PC-3 (cell line): ENCODE data around the gene DYNC1LI1. TPM values are rescaled to one million over a fixed set of nuclear protein-coding genes. Genes with fewer than 3 reads are reported as not detected.
"Not testable (repeated sequence)": the region's sequence is repeated elsewhere in the genome, so short reads cannot be mapped to it uniquely, and the experiment has no call there.

ENCODE experiments used
- ATAC-seq: fragments of 200-7000 bp; cut with Tn5 transposase; 2 replicates; pipeline ENCODE4 v1.9.1; 2020; ENCODE audit warnings: mild to moderate bottlenecking, moderate library complexity
- BruUV-seq: library from RNA; stranded (reverse); fragments of 400-500 nt; replicated peaks from 2 replicates; lab custom pipeline; 2021; lab: Mats Ljungman, UMichigan
- CTCF ChIA-PET: fragments of 300-600 bp; sonication (Branson Sonifier 250); formaldehyde crosslinking; loops from one replicate; lab custom pipeline; 2022; ENCODE audit warnings: antibody characterized with exemption; lab: Charles Lee
- POLR2A ChIA-PET: fragments of 300-600 bp; sonication (Branson Sonifier 250); formaldehyde crosslinking; loops from one replicate; lab custom pipeline; 2022; ENCODE audit warnings: antibody characterized with exemption; ENCODE audit not compliant: unreplicated experiment; lab: Charles Lee
- DNase-seq: peaks from one replicate; pipeline ENCODE4 v3.0.0-alpha.2; 2015
- H2AFZ ChIP-seq: fragments of 300-600 bp; sonication (generic); 2 replicates; pipeline ENCODE4 v1.6.0; 2016; ENCODE audit warnings: antibody characterized with exemption, low read length
- H3F3A ChIP-seq: fragments of 300-600 bp; sonication (generic); one replicate; pipeline ENCODE4 v1.6.0; 2017; ENCODE audit warnings: antibody characterized with exemption, low read length, control low read depth, mild to moderate bottlenecking; ENCODE audit not compliant: unreplicated experiment
- H3K27ac ChIP-seq: fragments of 300-600 bp; sonication (generic); 2 replicates; pipeline ENCODE4 v1.5.1; 2016; ENCODE audit warnings: mild to moderate bottlenecking, low read length
- H3K27me3 ChIP-seq: fragments of 300-600 bp; sonication (generic); 2 replicates; pipeline ENCODE4 v1.6.1; 2016; ENCODE audit warnings: low read length, mixed read lengths
- H3K36me3 ChIP-seq: fragments of 300-600 bp; sonication (generic); 2 replicates; pipeline ENCODE4 v1.6.1; 2016; ENCODE audit warnings: low read depth, mixed run types, low read length, mixed read lengths
- H3K4me1 ChIP-seq: fragments of 300-600 bp; sonication (generic); 2 replicates; pipeline ENCODE4 v1.5.1; 2016; ENCODE audit warnings: low read length; ENCODE audit not compliant: insufficient read depth
- H3K4me2 ChIP-seq: fragments of 300-600 bp; sonication (generic); 2 replicates; pipeline ENCODE4 v1.6.0; 2016; ENCODE audit warnings: low read length
- H3K4me3 ChIP-seq: fragments of 300-600 bp; sonication (generic); 2 replicates; pipeline ENCODE4 v1.5.1; 2016; ENCODE audit warnings: mild to moderate bottlenecking, low read length, mixed read lengths
- H3K79me2 ChIP-seq: fragments of 300-600 bp; sonication (generic); 2 replicates; pipeline ENCODE4 v1.6.1; 2017; ENCODE audit warnings: low read length, mixed read lengths
- H3K9ac ChIP-seq: fragments of 300-600 bp; sonication (generic); 2 replicates; pipeline ENCODE4 v1.6.0; 2016; ENCODE audit warnings: mild to moderate bottlenecking, low read length
- H3K9me2 ChIP-seq: fragments of 300-600 bp; sonication (generic); replicated peaks from 2 replicates; pipeline ENCODE4 v1.6.1; 2016; ENCODE audit warnings: mixed run types, low read length, mixed read lengths
- H3K9me3 ChIP-seq: fragments of 300-600 bp; sonication (generic); 2 replicates; pipeline ENCODE4 v1.6.1; 2016; ENCODE audit warnings: low read length, mixed read lengths
- H4K20me1 ChIP-seq: fragments of 300-600 bp; sonication (generic); 2 replicates; pipeline ENCODE4 v1.6.1; 2016; ENCODE audit warnings: low read length, mixed read lengths
- CTCF ChIP-seq: fragments of 300-600 bp; sonication (generic); conservative IDR thresholded peaks from 2 replicates; pipeline ENCODE4 v1.5.1; 2017; ENCODE audit warnings: antibody characterized with exemption, low read depth, mild to moderate bottlenecking, low read length
- EZH2 ChIP-seq: fragments of 300-600 bp; sonication (generic); IDR thresholded peaks from one replicate; pipeline ENCODE4 v1.6.1; 2017; ENCODE audit warnings: antibody characterized with exemption, mild to moderate bottlenecking, low read length; ENCODE audit not compliant: unreplicated experiment
- EZH2phosphoT487 ChIP-seq: fragments of 300-600 bp; sonication (generic); IDR thresholded peaks from 2 replicates; pipeline ENCODE4 v1.6.1; 2018; ENCODE audit warnings: mild to moderate bottlenecking, antibody characterized with exemption, low read length, borderline replicate concordance
- intact Hi-C: fragments of 100-400 bp; cut with micrococcal nuclease; formaldehyde crosslinking; loops from 2 replicates; pipeline ENCODE4 v1.9.0; 2023
- total RNA-seq: library from RNA; depleted of rRNA; stranded (reverse); fragments of >200 nt; gene quantifications from 2 replicates; pipeline ENCODE4 v1.2.3, GENCODE V29; 2014

The DYNC1LI1 gene
- total RNA-seq, 1 experiment from 2014 or later, result 44.2 TPM

- intact Hi-C loops, result loop anchor here (5.0 kb wide), 1 partner anchor 34 kb away; no protein-coding TSS in a partner anchor
- no peak for TF ChIP-seq EZH2phosphoT487
- Histone ChIP-seq H3K4me1 (no peaks in the 10 kb centered on the region), H3K9me2 (no peaks in the 10 kb centered on the region), H3K9ac (no peak overlapping the region), H4K20me1 (no peaks in the 10 kb centered on the region), H3K9me3 (no peaks in the 10 kb centered on the region), H2AFZ (no peak overlapping the region), H3K27me3 (no peaks in the 10 kb centered on the region), H3K4me3 (no peak overlapping the region), H3K27ac (no peak overlapping the region), H3K79me2 (no peaks in the 10 kb centered on the region), H3K4me2 (no peak overlapping the region), H3K36me3 (no peaks in the 10 kb centered on the region), H3F3A (no peaks in the 10 kb centered on the region)
- ChIA-PET CTCF (no interaction called here), POLR2A (no interaction called here)
- DNase-seq (no peak), ATAC-seq (no peak)
- BruUV-seq, result no TSS peak
These were observed 13.1 kb upstream of the DYNC1LI1 start for GRCh38 chr3:32583708-32584107.

DNA sequence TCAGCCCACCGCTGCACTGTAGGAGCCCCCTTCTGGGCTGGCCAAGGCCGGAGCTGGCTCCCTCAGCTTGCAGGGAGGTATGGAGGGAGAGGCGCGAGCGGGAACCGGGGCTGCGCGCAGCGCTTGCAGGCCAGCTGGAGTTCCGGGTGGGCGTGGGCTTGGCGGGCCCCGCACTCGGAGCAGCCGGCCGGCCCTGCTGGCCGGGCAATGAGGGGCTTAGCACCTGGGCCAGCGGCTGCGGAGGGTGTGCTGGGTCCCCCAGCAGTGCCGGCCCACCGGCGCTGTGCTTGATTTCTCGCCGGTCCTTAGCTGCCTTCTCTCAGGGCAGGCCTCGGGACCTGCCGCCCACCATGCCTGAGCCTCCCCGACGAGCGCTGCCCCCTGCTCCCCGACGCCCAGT lies 8.0 kb upstream of the DYNC1LI1 start:
- CTCF ChIA-PET, result not testable (repeated sequence)
- intact Hi-C loops, result loop anchor here (2.0 kb wide), 1 partner anchor 68 kb away; no protein-coding TSS in a partner anchor

DNA sequence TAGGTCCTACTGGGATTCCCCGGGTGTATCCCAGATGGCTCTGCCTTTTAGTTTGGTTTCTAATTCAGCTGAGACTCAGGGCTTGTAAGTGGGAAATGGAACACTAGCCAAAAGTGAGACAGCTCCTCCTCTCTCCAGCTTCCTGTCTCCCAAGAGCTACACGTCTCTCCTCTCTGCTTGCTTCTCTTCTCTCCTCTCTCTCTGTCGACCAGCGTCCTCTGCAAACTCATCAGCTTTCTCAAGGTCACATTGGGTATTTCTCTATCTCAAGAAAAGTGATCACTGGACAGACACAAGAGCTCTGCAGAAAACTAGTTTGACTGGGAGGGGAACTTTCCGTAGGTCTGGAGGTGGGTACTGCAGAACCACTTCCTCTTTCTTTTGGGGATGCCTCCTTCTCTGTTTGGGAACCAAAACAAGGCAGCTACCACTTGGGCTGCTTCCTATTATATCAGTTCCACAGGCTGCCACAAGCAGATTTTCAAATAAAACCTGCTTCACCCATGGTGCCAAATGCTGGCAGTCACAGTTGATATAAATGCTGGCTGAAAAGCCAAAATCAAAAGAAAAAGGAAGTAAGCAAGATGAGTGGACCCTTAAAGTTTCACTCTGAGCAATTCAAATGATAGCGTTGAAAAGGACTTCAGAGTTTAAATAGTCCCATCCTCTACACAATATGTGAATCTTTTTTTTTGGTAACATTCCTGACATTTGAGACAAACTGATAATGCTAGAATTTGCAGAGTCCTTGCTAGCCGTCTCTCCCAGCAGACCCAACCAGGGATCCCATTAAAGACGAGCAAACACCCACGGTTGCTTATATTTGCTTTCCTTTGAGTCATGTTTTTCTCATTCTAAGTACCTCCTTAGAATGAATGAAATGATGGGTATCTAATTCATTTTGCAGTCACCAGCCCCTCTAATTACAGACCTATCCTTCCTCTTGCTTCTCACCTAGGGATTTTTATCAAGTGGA lies 7.2 kb upstream of the DYNC1LI1 start:
- H3F3A ChIP-seq, result no peaks in the 10 kb centered on the region
- H3K4me1 ChIP-seq, result peaks cover 13% of the 10 kb centered on the region
- intact Hi-C loops, result loop anchor here (2.0 kb wide), 1 partner anchor 67 kb away; no protein-coding TSS in a partner anchor
- H3K4me2 ChIP-seq, result peak overlapping the region; percentile 40
- no peaks in the 10 kb centered on the region for H3K9me3 ChIP-seq
- H3K27ac ChIP-seq, result no peak overlapping the region
- BruUV-seq, result no TSS peak
- DNase-seq (peak; percentile 19), ATAC-seq (peak; percentile 83)
- TF ChIP-seq EZH2, result no peak
- TF ChIP-seq EZH2phosphoT487, result no peak
- no peaks in the 10 kb centered on the region for H4K20me1 ChIP-seq
- peaks cover 2% of the 10 kb centered on the region; the same call in 1 of the 2 replicates for H3K79me2 ChIP-seq
- H3K9me2 ChIP-seq, result no peaks in the 10 kb centered on the region
- H2AFZ ChIP-seq, result peak overlapping the region; percentile 6; the same call in 1 of the 2 replicates
- no peak overlapping the region for H3K9ac ChIP-seq
- 0 out of 2 replicates have a peak overlapping the region, but pooled peaks have one; percentile 1 for H3K4me3 ChIP-seq
- ChIA-PET POLR2A (no interaction called here), CTCF (no interaction called here)
- no peaks in the 10 kb centered on the region for H3K36me3 ChIP-seq
- no peaks in the 10 kb centered on the region for H3K27me3 ChIP-seq

More for the DNA sequence above, 8.0 kb upstream of the DYNC1LI1 start:
- H3K9ac ChIP-seq, H3K79me2 ChIP-seq, H3K4me2 ChIP-seq, H3K27me3 ChIP-seq, H4K20me1 ChIP-seq, H3F3A ChIP-seq, H3K36me3 ChIP-seq, DNase-seq, H3K27ac ChIP-seq, BruUV-seq, H3K9me2 ChIP-seq, POLR2A ChIA-PET, ATAC-seq, H2AFZ ChIP-seq, H3K4me3 ChIP-seq, H3K9me3 ChIP-seq: not testable (repeated sequence)
- peaks cover 12% of the 10 kb centered on the region; the same call in 1 of the 2 replicates for H3K4me1 ChIP-seq

DNA sequence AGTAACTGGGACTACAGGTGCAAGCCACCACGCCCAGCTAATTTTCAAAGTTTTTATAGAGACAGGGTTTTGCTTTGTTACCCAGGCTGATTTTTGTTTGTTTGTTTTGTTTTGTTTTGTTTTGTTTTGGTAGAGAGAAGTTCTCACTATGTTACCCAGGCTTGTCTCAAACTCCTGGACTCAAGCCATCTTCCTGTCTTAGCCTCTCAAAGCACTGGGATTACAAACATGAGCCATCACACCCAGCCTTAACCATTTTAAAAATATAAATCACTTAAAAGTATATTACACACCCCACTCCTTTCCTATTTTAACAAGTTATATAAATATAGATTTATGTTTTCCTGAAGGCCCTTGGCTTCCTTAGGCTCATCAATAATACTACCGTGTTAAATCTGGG lies 6.5 kb upstream of the DYNC1LI1 start:
- H3K27me3 ChIP-seq, result no peaks in the 10 kb centered on the region
- no peaks in the 10 kb centered on the region for H3K36me3 ChIP-seq
- no peaks in the 10 kb centered on the region for H3F3A ChIP-seq
- H3K9me3 ChIP-seq, result no peaks in the 10 kb centered on the region
- 0 out of 2 replicates have a peak, but pooled peaks have one; percentile 8 for ATAC-seq
- H3K4me2 ChIP-seq, result no peak overlapping the region
- no peak overlapping the region for H3K4me3 ChIP-seq
- CTCF ChIA-PET, result no interaction called here
- H3K79me2 ChIP-seq, result peaks cover 6% of the 10 kb centered on the region; the same call in 1 of the 2 replicates
- H3K4me1 ChIP-seq, result peaks cover 18% of the 10 kb centered on the region
- H2AFZ ChIP-seq, result 0 out of 2 replicates have a peak overlapping the region, but pooled peaks have one; percentile 6
- no peaks in the 10 kb centered on the region for H4K20me1 ChIP-seq
- no TSS peak for BruUV-seq
- intact Hi-C loops, result no loop called here
- no peaks in the 10 kb centered on the region for H3K9me2 ChIP-seq
- no peak for TF ChIP-seq EZH2phosphoT487
- TF ChIP-seq CTCF, result no peak
- no peak for TF ChIP-seq EZH2
- no peak overlapping the region for H3K9ac ChIP-seq
- H3K27ac ChIP-seq, result no peak overlapping the region
- DNase-seq, result no peak
- POLR2A ChIA-PET, result no interaction called here
